Stimulated activated naive CD8-positive, alpha-beta T cell treated with anti-CD3 and anti-CD28 coated beads, Interleukin-15, amount 100 ng/mL, for 72 hours (primary cell): ENCODE measurements around the gene CSK.
A peak's percentile ranks its signal among the peaks of the same experiment; 100 is the strongest.

Experiments
- ATAC-seq: fragments of 150-1000 bp; cut with Tn5 transposase; 2 replicates; pipeline ENCODE4 v1.10.0; 2021; ENCODE audit warnings: mild to moderate bottlenecking, moderate library complexity
- DNase-seq, 2 donors: peaks; one replicate each; pipeline ENCODE4 v3.0.0; 2021 to 2022
- H3K27ac Mint-ChIP-seq, 2 donors: one replicate each; pipeline ENCODE4 v1.8.0; 2022; ENCODE audit warnings: mild to moderate bottlenecking in 2 of 2, mixed read lengths in 2 of 2, moderate library complexity in 2 of 2
- H3K27me3 Mint-ChIP-seq: one replicate; pipeline ENCODE4 v1.8.0; 2022; ENCODE audit warnings: mixed read lengths
- H3K4me1 Mint-ChIP-seq: one replicate; pipeline ENCODE4 v1.8.0; 2022; ENCODE audit warnings: mild to moderate bottlenecking, mixed read lengths
- H3K4me3 Mint-ChIP-seq, 2 donors: one replicate each; pipeline ENCODE4 v1.8.0; 2022; ENCODE audit warnings: mild to moderate bottlenecking in 2 of 2, mixed read lengths in 2 of 2, moderate library complexity in 1 of 2
- H3K9me3 Mint-ChIP-seq, 2 donors: one replicate each; pipeline ENCODE4 v1.8.0; 2022; ENCODE audit warnings: mixed read lengths in 2 of 2

Gene CSK

DNA sequence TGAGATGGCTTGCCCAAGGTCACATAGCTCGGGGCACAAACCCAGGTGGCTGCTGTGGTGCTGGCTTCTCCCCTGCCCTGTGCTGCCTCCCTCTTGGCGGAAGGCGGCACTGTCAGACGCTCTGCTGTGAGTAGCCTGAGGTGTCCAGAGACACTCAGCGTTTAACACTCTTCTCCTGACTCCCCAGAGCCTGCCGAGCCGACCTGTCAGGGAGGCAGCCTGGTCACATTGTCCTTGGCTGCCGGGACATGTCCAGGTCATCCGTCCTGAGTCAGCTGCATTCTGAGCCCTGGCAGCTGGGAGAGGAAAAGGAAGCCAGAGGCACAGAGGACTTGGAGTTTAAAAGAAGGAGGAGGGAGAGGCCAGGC is 35.5 kb downstream of the CSK start:
- Mint-ChIP-seq H3K27ac (no peak overlapping the region), H3K9me3 (no peaks in the 10 kb centered on the region), H3K4me3 (no peak overlapping the region), H3K4me1 (peaks cover 18% of the 10 kb centered on the region), H3K27me3 (peaks cover 9% of the 10 kb centered on the region)
- DNase-seq: no peak
- ATAC-seq: no peak

DNA sequence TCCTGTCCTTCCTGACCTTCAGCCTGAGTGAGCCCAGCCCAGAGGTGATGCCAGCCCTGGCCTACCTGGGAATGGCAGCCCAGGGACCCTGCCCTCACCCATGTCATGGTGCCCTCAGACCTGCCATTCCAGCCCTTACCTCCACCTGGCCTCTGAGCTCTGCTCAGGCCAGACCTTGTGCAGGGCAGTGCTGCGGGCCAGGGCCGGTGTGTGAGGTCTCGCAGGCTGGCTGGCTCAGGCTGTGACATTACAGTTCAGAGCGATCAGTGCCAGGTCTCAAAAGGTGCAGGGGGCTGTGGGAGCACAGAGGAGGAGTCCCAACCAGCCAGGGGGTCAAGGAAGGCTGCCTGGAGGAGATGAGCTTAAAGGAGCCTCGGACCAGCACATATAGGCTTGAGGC is 38.2 kb downstream of the CSK start:
- H3K4me3 Mint-ChIP-seq: no peak overlapping the region
- H3K27ac Mint-ChIP-seq: no peak overlapping the region
- H3K9me3 Mint-ChIP-seq: no peaks in the 10 kb centered on the region
- peaks cover 33% of the 10 kb centered on the region for H3K27me3 Mint-ChIP-seq
- ATAC-seq (no peak), DNase-seq (no peak)
- H3K4me1 Mint-ChIP-seq: peaks cover 18% of the 10 kb centered on the region

DNA sequence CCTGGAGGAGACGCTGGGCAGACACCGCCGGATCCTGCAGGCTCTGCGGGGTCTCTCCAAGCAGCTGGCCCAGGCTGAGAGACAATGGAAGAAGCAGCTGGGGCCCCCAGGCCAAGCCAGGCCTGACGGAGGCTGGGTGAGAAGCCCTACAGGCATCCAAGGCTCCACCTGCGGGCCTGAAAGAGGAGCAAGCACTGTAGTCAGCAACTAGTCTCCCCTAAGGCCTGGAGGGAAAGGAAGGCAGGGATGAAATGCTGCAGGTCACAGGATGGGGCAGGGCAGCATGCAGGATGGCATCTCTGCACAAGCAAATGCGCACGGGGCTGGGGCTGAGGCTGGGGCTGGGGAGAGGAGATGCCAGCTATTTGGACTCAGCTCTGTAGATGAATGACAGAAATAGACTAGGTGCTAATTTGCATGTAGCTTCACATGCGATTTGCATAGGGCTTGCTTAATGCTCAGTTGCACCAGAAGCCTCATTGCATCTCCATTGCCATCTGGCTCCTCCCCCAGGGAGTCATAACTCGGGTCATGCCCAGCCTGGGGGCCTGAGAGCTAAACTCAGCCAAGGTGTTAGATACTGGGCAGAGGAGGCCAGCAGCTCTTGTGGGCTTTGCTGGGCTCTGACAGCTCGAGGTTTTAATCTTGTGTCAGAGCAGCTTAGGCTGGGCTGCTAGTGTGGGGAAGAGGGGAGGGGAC is 39.4 kb downstream of the CSK start:
- ATAC-seq: no peak
- peaks cover 45% of the 10 kb centered on the region for H3K27me3 Mint-ChIP-seq
- no peak overlapping the region for H3K4me3 Mint-ChIP-seq
- DNase-seq: no peak
- H3K4me1 Mint-ChIP-seq: peaks cover 18% of the 10 kb centered on the region
- H3K9me3 Mint-ChIP-seq: no peaks in the 10 kb centered on the region
- no peak overlapping the region for H3K27ac Mint-ChIP-seq

DNA sequence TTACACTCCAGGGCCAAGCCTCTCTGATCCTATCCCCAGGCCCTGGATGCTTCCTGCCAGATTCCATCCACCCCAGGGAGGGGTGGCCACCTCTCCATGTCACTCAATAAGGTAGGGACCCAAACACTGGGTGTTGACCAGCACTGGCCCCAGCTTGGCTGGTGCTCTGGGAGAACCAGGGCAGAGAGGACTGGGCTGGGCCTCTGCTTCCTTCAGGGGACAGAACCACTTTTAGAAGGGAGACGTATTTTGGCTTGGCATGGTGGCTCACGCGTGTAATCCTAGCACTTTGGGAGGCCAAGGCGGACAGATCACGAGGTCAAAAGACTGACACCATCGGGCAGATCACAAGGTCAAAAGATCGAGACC is 39.9 kb downstream of the CSK start:
- ATAC-seq (no peak), DNase-seq (no peak)
- no peak overlapping the region for H3K4me3 Mint-ChIP-seq
- H3K27ac Mint-ChIP-seq: no peak overlapping the region
- H3K9me3 Mint-ChIP-seq: no peaks in the 10 kb centered on the region
- H3K27me3 Mint-ChIP-seq: peaks cover 50% of the 10 kb centered on the region
- H3K4me1 Mint-ChIP-seq: peaks cover 22% of the 10 kb centered on the region

DNA sequence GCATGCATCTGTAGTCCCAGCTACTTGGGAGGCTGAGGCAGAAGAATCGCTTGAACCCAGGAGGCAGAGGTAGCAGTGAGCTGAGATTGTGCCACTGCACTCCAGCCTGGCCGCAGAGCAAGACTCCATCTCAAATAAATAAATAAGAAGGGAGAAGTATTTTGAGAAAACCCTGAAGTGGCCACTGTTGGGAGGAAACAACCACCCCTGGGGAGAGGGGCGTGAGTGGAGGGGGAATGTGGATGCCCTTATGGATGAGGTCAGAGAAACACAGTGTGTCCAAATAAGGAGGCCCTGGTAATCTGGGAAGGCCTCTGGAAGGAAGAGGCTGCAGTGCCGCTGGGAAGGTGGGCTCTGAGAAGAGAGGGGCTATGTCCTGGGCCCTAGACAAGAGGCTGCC is 40.4 kb downstream of the CSK start:
- DNase-seq (no peak), ATAC-seq (no peak)
- Mint-ChIP-seq H3K9me3 (no peaks in the 10 kb centered on the region), H3K27me3 (peaks cover 51% of the 10 kb centered on the region), H3K4me3 (no peak overlapping the region), H3K27ac (no peak overlapping the region), H3K4me1 (peaks cover 25% of the 10 kb centered on the region)

DNA sequence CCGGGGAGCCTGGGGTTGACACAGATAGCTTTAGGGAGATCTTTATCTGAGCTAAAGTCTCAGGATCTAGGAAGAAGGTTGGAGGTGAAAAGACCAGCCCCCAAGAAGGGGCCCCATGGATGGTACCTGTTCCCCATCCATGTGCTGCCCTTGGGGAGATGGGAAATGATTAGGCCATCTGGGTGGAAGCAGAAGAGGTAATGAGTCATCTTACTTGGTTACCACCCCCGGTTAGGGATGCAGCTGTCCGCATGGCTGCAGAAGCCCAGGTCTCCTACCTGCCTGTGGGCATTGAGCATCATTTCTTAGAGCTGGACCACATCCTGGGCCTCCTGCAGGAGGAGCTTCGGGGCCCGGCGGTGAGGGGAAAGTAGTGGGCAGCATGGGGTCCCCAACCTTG is 41.4 kb downstream of the CSK start:
- H3K27ac Mint-ChIP-seq: no peak overlapping the region
- H3K27me3 Mint-ChIP-seq: peaks cover 57% of the 10 kb centered on the region
- ATAC-seq (no peak), DNase-seq (no peak)
- peaks cover 19% of the 10 kb centered on the region for H3K4me1 Mint-ChIP-seq
- no peaks in the 10 kb centered on the region for H3K9me3 Mint-ChIP-seq
- H3K4me3 Mint-ChIP-seq: no peak overlapping the region

DNA sequence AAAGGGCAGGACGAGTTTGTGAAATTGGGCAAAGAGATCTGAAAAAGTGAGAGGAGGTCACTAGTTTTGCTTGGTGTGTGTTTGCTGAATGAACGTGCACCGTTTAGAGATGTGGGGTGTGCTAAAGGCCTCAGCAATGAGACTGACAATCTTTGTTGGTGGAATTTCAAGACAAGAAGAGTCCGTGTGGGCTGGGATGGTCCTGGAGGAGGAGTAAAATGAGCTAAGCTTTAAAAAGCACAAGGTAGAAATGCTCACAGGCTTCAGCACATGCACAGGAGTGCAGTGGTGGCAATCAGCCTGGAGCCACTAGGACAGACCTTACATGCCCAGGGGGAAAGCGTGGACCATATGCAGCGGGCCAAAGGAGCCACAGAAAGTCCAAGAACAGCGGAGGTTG is 43.1 kb downstream of the CSK start:
- ATAC-seq: no peak
- Mint-ChIP-seq H3K27ac (no peak overlapping the region), H3K4me1 (peaks cover 7% of the 10 kb centered on the region)

DNA sequence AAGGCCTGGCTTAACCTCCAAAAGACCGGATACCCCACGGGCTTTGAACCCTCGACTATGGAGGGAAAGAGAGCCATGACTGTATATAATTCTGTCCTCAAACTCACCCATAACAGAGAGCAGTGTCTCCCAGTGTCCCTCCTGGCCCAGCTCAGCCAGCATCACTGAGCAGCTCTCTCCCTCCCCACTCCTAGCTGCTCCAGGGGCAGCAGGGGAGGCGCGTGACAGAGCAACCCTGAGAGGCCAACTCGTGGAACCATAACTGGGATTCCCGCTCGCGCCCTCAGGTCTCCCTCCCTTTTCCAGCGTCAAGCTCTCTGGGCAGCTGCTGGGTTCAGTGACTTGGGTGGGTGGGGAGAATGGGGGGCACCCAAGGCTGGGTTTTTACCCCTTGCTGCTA is 44.0 kb downstream of the CSK start:
- H3K4me1 Mint-ChIP-seq: peaks cover 7% of the 10 kb centered on the region
- peaks cover 73% of the 10 kb centered on the region for H3K27me3 Mint-ChIP-seq
- no peaks in the 10 kb centered on the region for H3K9me3 Mint-ChIP-seq
- no peak overlapping the region for H3K4me3 Mint-ChIP-seq
- no peak overlapping the region for H3K27ac Mint-ChIP-seq
- no peak for DNase-seq
- ATAC-seq: no peak

More for the DNA sequence above, 43.1 kb downstream of the CSK start:
- H3K27me3 Mint-ChIP-seq: peaks cover 64% of the 10 kb centered on the region
- no peaks in the 10 kb centered on the region for H3K9me3 Mint-ChIP-seq
- no peak for DNase-seq
- no peak overlapping the region for H3K4me3 Mint-ChIP-seq

DNA sequence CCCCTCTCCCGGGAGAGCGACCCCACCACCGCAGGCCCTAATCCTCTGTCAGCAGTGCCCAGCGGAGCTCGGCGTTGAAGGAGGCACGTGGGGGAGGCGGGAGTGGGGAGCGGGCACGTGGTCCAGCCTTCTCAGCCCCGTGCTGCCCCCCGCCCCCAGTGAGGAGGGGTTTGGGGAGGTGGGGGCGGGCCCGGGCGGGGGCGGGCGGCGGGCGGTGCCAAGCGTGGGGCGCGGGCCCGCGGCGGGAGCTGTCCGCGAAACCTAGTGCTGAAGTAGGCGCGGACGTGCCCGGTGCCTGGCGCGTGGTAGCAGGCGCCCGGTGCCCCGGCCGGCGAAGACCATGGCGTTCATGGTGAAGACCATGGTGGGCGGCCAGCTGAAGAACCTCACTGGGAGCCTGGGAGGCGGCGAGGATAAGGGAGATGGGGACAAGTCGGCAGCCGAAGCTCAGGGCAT is 44.5 kb downstream of the CSK start, which contains the start of gene CPLX3:
Gene CPLX3 (plus strand): TSS at position 264 of the 456 bp plus-strand sequence. CDS start 77 bp downstream, at position 341.
- H3K27ac Mint-ChIP-seq: no peak within 1 kb of the TSS
- H3K27me3 Mint-ChIP-seq: peaks cover 76% of the 10 kb centered on the region
- DNase-seq (peak in 1 of 2 donors; percentile 29), ATAC-seq (peak; percentile 50)
- H3K4me1 Mint-ChIP-seq: peaks cover 7% of the 10 kb centered on the region
- H3K9me3 Mint-ChIP-seq: no peaks in the 10 kb centered on the region
- no peak within 1 kb of the TSS for H3K4me3 Mint-ChIP-seq

DNA sequence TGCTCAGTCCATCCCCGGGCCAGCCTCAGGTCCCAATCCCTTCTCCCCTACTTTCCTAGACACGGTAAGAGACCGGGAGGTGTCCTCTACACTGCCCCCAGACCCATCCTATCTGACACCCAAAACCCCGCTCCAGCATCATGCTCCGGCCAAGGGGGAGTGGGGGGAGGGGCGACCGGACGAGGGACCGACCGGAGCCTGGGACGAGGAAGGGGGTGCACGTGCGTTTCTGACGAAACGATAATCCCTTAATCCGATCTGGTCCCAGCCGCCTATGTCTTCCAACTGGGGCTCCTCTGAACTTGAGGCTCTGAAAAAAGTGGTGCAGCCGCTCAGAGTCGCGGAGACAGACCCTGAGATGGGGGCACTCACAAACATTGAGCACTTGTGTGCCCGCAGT is 45.0 kb downstream of the CSK start:
- H3K4me1 Mint-ChIP-seq: peaks cover 7% of the 10 kb centered on the region
- ATAC-seq (no peak), DNase-seq (no peak)
- peaks cover 76% of the 10 kb centered on the region for H3K27me3 Mint-ChIP-seq
- no peak overlapping the region for H3K4me3 Mint-ChIP-seq
- H3K27ac Mint-ChIP-seq: no peak overlapping the region
- no peaks in the 10 kb centered on the region for H3K9me3 Mint-ChIP-seq

DNA sequence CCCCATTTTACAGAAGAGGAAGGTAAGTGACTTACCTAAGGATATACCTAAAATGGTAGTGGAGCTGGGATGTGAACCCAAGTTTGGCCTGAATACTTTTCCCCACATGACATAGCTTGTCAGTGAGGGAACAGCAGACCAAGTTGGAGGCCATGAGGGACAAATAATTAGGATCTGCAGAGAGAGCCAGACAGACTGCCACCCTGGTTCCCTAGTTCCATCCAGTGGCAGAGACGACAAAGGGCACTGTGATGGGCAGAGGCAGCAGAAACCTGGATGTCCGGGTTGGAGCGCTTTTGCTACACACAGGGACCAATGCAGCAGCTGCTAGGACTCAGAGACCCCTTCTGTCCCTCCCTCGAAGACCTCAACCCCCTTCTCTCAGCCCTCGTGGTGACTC is 45.7 kb downstream of the CSK start:
- Mint-ChIP-seq H3K27ac (no peak overlapping the region), H3K27me3 (peaks cover 76% of the 10 kb centered on the region), H3K4me3 (no peak overlapping the region), H3K9me3 (no peaks in the 10 kb centered on the region), H3K4me1 (peaks cover 7% of the 10 kb centered on the region)
- no peak for ATAC-seq
- no peak for DNase-seq

DNA sequence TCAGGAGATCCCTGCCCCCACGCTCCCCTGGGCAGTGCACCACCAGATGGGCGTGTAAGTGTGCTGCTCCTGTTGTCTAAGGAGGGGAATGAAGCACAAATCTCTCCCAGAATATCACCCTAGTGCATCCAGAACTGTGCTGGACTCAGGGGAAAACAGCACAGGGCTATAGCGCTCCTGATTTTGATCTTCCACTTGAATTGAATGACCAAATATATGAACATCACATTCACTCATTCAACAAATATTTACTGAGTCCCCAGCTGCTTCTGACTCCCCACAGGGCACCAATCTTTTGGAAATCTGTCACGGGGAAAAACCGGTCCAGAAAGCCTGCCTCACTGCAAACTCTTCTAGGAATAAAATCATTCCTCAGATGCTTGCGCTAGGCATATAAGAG is 47.0 kb downstream of the CSK start:
- Mint-ChIP-seq H3K27ac (no peak overlapping the region), H3K27me3 (peaks cover 64% of the 10 kb centered on the region), H3K4me1 (peaks cover 7% of the 10 kb centered on the region), H3K4me3 (no peak overlapping the region), H3K9me3 (no peaks in the 10 kb centered on the region)
- no peak for DNase-seq
- ATAC-seq: no peak

DNA sequence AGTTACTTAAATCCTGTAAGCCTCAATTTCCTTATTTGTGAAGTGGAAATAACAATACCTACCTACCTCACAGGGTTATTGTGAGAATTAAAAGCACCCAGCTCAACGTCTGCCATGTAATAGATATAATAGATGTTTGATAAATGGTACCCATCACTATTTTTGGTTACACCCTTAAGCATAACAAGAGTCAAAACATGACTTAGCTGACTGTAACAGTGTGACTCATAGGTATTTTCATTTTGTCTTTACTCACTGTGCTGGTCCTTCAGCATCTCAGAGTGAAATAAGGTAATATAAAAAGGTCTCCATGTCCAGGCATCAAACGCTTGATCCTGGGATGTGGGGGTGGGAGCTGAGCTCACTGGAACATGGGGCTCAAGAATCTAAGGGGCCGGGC is 47.6 kb downstream of the CSK start:
- peak; percentile 75 for ATAC-seq
- no peak overlapping the region for H3K4me3 Mint-ChIP-seq

DNA sequence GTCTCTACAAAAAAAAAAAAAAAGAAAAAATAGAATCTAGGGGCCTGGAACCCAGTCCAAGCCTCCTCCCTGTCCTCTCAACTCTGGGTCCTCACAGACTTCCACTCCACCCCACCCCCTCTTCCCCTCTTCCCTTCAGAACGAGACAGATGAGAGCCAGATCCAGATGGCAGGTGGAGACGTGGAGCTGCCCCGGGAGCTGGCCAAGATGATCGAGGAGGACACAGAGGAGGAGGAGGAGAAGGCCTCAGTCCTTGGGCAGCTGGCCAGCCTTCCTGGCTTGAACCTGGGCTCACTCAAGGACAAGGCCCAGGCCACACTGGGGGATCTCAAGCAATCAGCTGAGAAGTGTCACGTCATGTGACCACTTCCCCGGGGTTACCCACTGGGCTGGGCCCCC is 48.1 kb downstream of the CSK start:
- DNase-seq: no peak
- H3K4me3 Mint-ChIP-seq: no peak overlapping the region
- H3K27ac Mint-ChIP-seq: no peak overlapping the region
- no peak for ATAC-seq
- peaks cover 52% of the 10 kb centered on the region for H3K27me3 Mint-ChIP-seq
- peaks cover 9% of the 10 kb centered on the region for H3K4me1 Mint-ChIP-seq
- H3K9me3 Mint-ChIP-seq: no peaks in the 10 kb centered on the region

More for the DNA sequence above, 47.6 kb downstream of the CSK start:
- Mint-ChIP-seq H3K9me3 (no peaks in the 10 kb centered on the region), H3K4me1 (peaks cover 7% of the 10 kb centered on the region), H3K27ac (no peak overlapping the region), H3K27me3 (peaks cover 57% of the 10 kb centered on the region)
- no peak for DNase-seq

DNA sequence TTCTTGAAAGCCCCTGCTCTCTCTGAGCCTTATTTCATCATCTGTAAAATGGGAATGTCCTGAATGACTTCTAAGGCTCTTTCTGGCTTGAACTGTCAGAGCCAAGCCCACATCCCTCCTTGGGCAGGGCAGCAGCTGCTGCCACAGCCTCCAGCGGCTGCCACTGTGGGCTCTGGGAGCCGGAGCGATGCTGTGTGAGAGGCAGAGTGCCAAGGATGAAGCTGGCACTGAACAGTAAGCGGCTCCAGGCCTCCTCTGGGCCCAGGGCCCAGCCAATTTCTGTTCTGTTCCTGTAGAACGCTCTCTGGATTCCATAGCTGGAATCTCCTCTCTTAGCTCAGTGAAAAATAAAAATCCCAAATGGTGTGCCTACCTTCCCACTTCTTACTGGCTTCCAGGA is 49.0 kb downstream of the CSK start:
- Mint-ChIP-seq H3K9me3 (no peaks in the 10 kb centered on the region), H3K4me3 (no peak overlapping the region), H3K4me1 (peaks cover 17% of the 10 kb centered on the region), H3K27ac (no peak overlapping the region), H3K27me3 (peaks cover 44% of the 10 kb centered on the region)
- DNase-seq (no peak), ATAC-seq (no peak)

DNA sequence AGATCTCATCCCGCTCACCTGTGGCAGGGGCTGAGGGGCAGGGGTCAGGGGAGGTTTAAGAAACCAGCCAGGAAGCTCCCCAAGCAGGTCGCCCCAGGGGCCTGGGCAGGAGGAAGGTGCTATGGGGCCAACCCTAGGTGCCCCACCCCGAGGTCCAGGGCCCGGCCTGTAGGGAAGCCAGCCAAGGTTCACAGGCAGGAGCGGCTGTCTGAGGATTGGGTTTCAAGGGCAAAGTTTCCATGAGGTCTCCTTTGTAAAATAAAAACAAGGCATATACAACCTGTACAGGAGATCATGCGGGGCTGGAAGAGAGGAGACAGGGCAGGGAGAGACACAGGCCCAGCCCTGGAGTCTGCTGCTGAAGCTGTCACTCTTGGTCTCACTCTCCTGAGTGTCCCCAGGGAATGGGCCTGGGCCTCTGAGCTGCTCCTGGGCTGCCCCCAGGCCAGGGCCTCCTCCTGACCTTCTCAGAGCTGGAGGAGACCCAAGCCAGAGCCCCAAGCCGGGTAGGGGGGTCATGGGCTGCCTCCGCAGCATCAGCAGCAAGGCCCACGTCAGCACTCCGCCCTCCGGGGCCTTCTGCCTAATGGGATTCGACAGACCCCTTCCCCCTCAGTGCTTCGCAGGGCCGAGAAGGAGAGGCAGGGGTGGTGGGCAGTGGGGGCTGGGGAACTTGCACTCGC is 50.1 kb downstream of the CSK start:
- H3K27me3 Mint-ChIP-seq: peaks cover 33% of the 10 kb centered on the region
- no peak for ATAC-seq
- H3K27ac Mint-ChIP-seq: no peak overlapping the region
- H3K4me3 Mint-ChIP-seq: no peak overlapping the region
- no peaks in the 10 kb centered on the region for H3K9me3 Mint-ChIP-seq
- H3K4me1 Mint-ChIP-seq: peaks cover 10% of the 10 kb centered on the region
- DNase-seq: no peak
